ENCODE measurements around the gene CTDSPL. TPM values are rescaled to one million over a fixed set of nuclear protein-coding genes. Genes with fewer than 3 reads are reported as not detected.
A peak's percentile ranks its signal among the peaks of the same experiment; 100 is the strongest.
"Not testable (repeated sequence)": the region's sequence is repeated elsewhere in the genome, so short reads cannot be mapped to it uniquely, and the experiment has no call there.

The CTDSPL gene
- total RNA-seq, 2 donors from 2014 or later = 75.5 to 80.0 TPM

GRCh38 chr3:38018296-38019266, 156.9 kb downstream of the CTDSPL start:
- DNase-seq (peak in 1 of 2 donors; percentile 24), ATAC-seq (no peak)
- intact Hi-C loops (cut with DNase I, micrococcal nuclease) = no loop called here

GRCh38 chr3:38019658-38020341, 158.1 kb downstream of the CTDSPL start:
- peak in 1 of 2 donors; percentile 50 for DNase-seq
- no peak for ATAC-seq
- intact Hi-C loops (cut with DNase I, micrococcal nuclease) = no loop called here

GRCh38 chr3:38020342-38020726, 158.7 kb downstream of the CTDSPL start:
- intact Hi-C loops (cut with DNase I, micrococcal nuclease) = no loop called here
- DNase-seq = peak in 1 of 2 donors; percentile 23

GRCh38 chr3:38021196-38021595, 159.5 kb downstream of the CTDSPL start:
- no peak for ATAC-seq
- intact Hi-C loops (cut with DNase I, micrococcal nuclease) = no loop called here
- DNase-seq = peak in 1 of 2 donors; percentile 21

More at GRCh38 chr3:38020342-38020726, 158.7 kb downstream of the CTDSPL start:
- no peak for ATAC-seq

GRCh38 chr3:38022301-38022700, 160.6 kb downstream of the CTDSPL start:
- peak in 1 of 2 donors; percentile 24 for DNase-seq
- ATAC-seq = no peak
- intact Hi-C loops (cut with DNase I, micrococcal nuclease) = no loop called here

- intact Hi-C loops (cut with DNase I, micrococcal nuclease) = no loop called here
- ATAC-seq (no peak), DNase-seq (peak in 1 of 2 donors; percentile 32)
These were observed 161.4 kb downstream of the CTDSPL start for GRCh38 chr3:38022896-38023709.

- peak in 1 of 2 donors; percentile 23 for DNase-seq
- ATAC-seq = no peak
- intact Hi-C loops (cut with DNase I, micrococcal nuclease) = no loop called here
These were observed 165.2 kb downstream of the CTDSPL start for GRCh38 chr3:38026856-38027255.

GRCh38 chr3:38027466-38028465, 166.1 kb downstream of the CTDSPL start:
- DNase-seq (no peak), ATAC-seq (no peak)
- intact Hi-C loops (cut with DNase I, micrococcal nuclease) = no loop called here

GRCh38 chr3:38028621-38029361, 167.1 kb downstream of the CTDSPL start:
- intact Hi-C loops (cut with DNase I, micrococcal nuclease) = no loop called here
- ATAC-seq = no peak
- no peak for DNase-seq

GRCh38 chr3:38029400-38030125, 167.9 kb downstream of the CTDSPL start, which contains the start of gene PLCD1:
PLCD1 (minus strand) TSS chr3:38029642; CDS start chr3:38029539, 103 bp downstream.
- peak; percentile 76 for DNase-seq
- intact Hi-C loops (cut with DNase I, micrococcal nuclease) = no loop called here
- peak; percentile 24 for ATAC-seq

GRCh38 chr3:38030126-38031021, 168.7 kb downstream of the CTDSPL start:
- no peak for ATAC-seq
- DNase-seq = no peak

GRCh38 chr3:38031022-38031994, 169.6 kb downstream of the CTDSPL start:
- ATAC-seq (peak; percentile 79), DNase-seq (peak; percentile 79 to 82)
- intact Hi-C loops (cut with DNase I, micrococcal nuclease) = no loop called here

More at GRCh38 chr3:38030126-38031021, 168.7 kb downstream of the CTDSPL start:
- intact Hi-C loops (cut with DNase I, micrococcal nuclease) = no loop called here

GRCh38 chr3:38032328-38032865, 170.7 kb downstream of the CTDSPL start:
- ATAC-seq (no peak), DNase-seq (no peak)
- intact Hi-C loops (cut with DNase I, micrococcal nuclease) = no loop called here

- DNase-seq; intact Hi-C loops (cut with DNase I, micrococcal nuclease): not testable (repeated sequence)
- peak; percentile 23 for ATAC-seq
These were observed 171.9 kb downstream of the CTDSPL start for GRCh38 chr3:38033586-38033985.

Measured in left colon (tissue), 2 donors.